ENCODE data around the gene CLDN34. TPM values are rescaled to one million over a fixed set of nuclear protein-coding genes. Genes with fewer than 3 reads are reported as not detected.

CLDN34 gene
- polyA plus RNA-seq, 1 donor, result not detected

DNA sequence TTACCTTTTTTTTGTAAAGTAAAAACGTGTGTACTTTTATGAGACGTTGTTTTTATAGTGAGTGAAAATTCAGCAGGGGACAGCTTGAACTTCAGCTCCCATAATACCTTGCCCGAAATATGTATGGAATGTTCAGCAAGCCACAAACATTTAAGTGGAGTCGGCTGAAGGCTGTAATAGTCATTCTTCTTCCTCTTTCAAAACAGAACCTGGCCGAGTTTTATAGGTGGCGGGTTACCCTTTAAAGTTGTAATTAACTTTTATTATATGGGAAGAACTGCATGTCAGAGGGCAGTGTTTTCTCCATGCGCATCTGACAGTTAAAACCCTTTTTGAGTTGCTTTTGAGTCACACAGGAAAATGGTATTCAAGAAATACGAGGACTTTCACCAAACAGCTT, 50.7 kb downstream of the CLDN34 start:
- DNase-seq, result no peak

Other genes with a start within 250 kb of the CLDN34 start
- 0.48 TPM for gene GPR143, start 201.5 kb upstream of the CLDN34 start, polyA plus RNA-seq (ENCODE audit: insufficient read length)
- 1.2 TPM for gene SHROOM2, start 180.9 kb upstream of the CLDN34 start, polyA plus RNA-seq (ENCODE audit: insufficient read length)
- gene CLCN4, start 189.6 kb downstream of the CLDN34 start, polyA plus RNA-seq (ENCODE audit: insufficient read length), result 14.7 TPM